IMR-90 (cell line): Measurements from ENCODE around the gene BRPF3. TPM values are rescaled to one million over a fixed set of nuclear protein-coding genes. Genes with fewer than 3 reads are reported as not detected.
A peak's percentile ranks its signal among the peaks of the same experiment; 100 is the strongest.

Experiments used
- ATAC-seq: fragments of 200-7000 bp; cut with Tn5 transposase; 2 replicates; pipeline ENCODE4 v1.9.1; 2020; ENCODE audit warnings: low read depth, mild to moderate bottlenecking, moderate library complexity
- BruUV-seq: library from RNA; stranded (reverse); fragments of 400-500 nt; replicated peaks from 2 replicates; lab custom pipeline; 2021; lab: Mats Ljungman, UMichigan
- CTCF ChIA-PET: fragments of 300-600 bp; formaldehyde crosslinking; extraction: SDS; loops from one replicate; lab custom pipeline; 2021; ENCODE audit warnings: antibody characterized with exemption; lab: Yijun Ruan, JAX
- POLR2A ChIA-PET: fragments of 300-600 bp; sonication (Branson Sonifier 250); formaldehyde crosslinking; loops from one replicate; lab custom pipeline; 2022; ENCODE audit warnings: antibody characterized with exemption; ENCODE audit not compliant: unreplicated experiment; lab: Charles Lee
- DNase-seq: peaks from one replicate; pipeline ENCODE4 v3.0.0; 2013
- H2AFZ ChIP-seq: replicated peaks from 2 replicates; pipeline ENCODE3; 2013; ENCODE audit warnings: low read length, mild to moderate bottlenecking; ENCODE audit not compliant: poor library complexity
- H2AK5ac ChIP-seq: 2 replicates; pipeline ENCODE4 v1.6.1; 2013; ENCODE audit warnings: low read depth, low read length, inconsistent platforms
- H2AK9ac ChIP-seq: replicated peaks from 2 replicates; pipeline ENCODE3; 2013; ENCODE audit warnings: mild to moderate bottlenecking, low read depth, low read length, moderate library complexity; ENCODE audit not compliant: poor library complexity
- H2BK120ac ChIP-seq: 2 replicates; pipeline ENCODE4 v1.6.1; 2013; ENCODE audit warnings: low read depth, low read length, inconsistent platforms
- H2BK15ac ChIP-seq: 3 replicates; pipeline ENCODE4 v1.6.1; 2013; ENCODE audit warnings: low read depth, low read length, inconsistent platforms
- H2BK20ac ChIP-seq: 2 replicates; pipeline ENCODE4 v1.6.1; 2013; ENCODE audit warnings: low read depth, mild to moderate bottlenecking, inconsistent platforms, low read length, moderate library complexity
- H2BK5ac ChIP-seq: 2 replicates; pipeline ENCODE4 v1.6.1; 2013; ENCODE audit warnings: mild to moderate bottlenecking, low read depth, low read length, inconsistent platforms; ENCODE audit not compliant: poor library complexity, severe bottlenecking
- H3K14ac ChIP-seq: replicated peaks from 2 replicates; pipeline ENCODE4 v1.6.1; 2013; ENCODE audit warnings: low read depth, low read length, inconsistent platforms
- H3K18ac ChIP-seq: 2 replicates; pipeline ENCODE4 v1.6.1; 2013; ENCODE audit warnings: low read depth, low read length, control low read depth
- H3K23ac ChIP-seq: 2 replicates; pipeline ENCODE4 v1.6.1; 2013; ENCODE audit warnings: low read depth, low read length, inconsistent platforms
- H3K27ac ChIP-seq: 2 replicates; pipeline ENCODE4 v1.5.1; 2013; ENCODE audit warnings: mild to moderate bottlenecking, control low read depth, low read length; ENCODE audit not compliant: insufficient read depth
- H3K27me3 ChIP-seq: 2 replicates; pipeline ENCODE4 v1.6.1; 2013; ENCODE audit warnings: low read length; ENCODE audit not compliant: control insufficient read depth, insufficient read depth
- H3K36me3 ChIP-seq: 2 replicates; pipeline ENCODE4 v1.6.1; 2013; ENCODE audit warnings: low read length, mixed read lengths; ENCODE audit not compliant: control insufficient read depth, insufficient read depth
- H3K4ac ChIP-seq: 2 replicates; pipeline ENCODE4 v1.6.1; 2013; ENCODE audit warnings: low read depth, low read length, inconsistent platforms
- H3K4me1 ChIP-seq: 2 replicates; pipeline ENCODE4 v1.6.1; 2013; ENCODE audit warnings: low read length, mixed read lengths; ENCODE audit not compliant: control insufficient read depth, insufficient read depth
- H3K4me2 ChIP-seq: 2 replicates; pipeline ENCODE4 v1.6.1; 2013; ENCODE audit warnings: low read depth, mild to moderate bottlenecking, control low read depth, low read length, moderate library complexity
- H3K4me3 ChIP-seq: 2 replicates; pipeline ENCODE4 v1.5.1; 2013; ENCODE audit warnings: low read depth, mild to moderate bottlenecking, control low read depth, low read length, moderate library complexity; ENCODE audit not compliant: insufficient read depth
- H3K56ac ChIP-seq: 2 replicates; pipeline ENCODE4 v1.6.1; 2013; ENCODE audit warnings: low read length, inconsistent platforms; ENCODE audit not compliant: insufficient read depth; ENCODE audit errors: extremely low read depth
- H3K79me1 ChIP-seq, 2 experiments: 2 replicates each; pipeline ENCODE4 v1.6.1; 2013; ENCODE audit warnings: low read length in 2 of 2, inconsistent platforms in 1 of 2, low read depth in 1 of 2
- H3K9ac ChIP-seq: 2 replicates; pipeline ENCODE4 v1.6.1; 2013; ENCODE audit warnings: low read depth, low read length, control low read depth
- H3K9me1 ChIP-seq: 2 replicates; pipeline ENCODE4 v1.6.1; 2013; ENCODE audit warnings: low read length, inconsistent platforms; ENCODE audit not compliant: insufficient read depth
- H3K9me3 ChIP-seq: 2 replicates; pipeline ENCODE4 v1.6.1; 2013; ENCODE audit warnings: low read length; ENCODE audit not compliant: control insufficient read depth, insufficient read depth
- H4K20me1 ChIP-seq: 2 replicates; pipeline ENCODE4 v1.6.1; 2013; ENCODE audit warnings: low read length, inconsistent platforms; ENCODE audit not compliant: insufficient read depth
- H4K5ac ChIP-seq: 2 replicates; pipeline ENCODE4 v1.6.1; 2013; ENCODE audit warnings: mild to moderate bottlenecking, low read depth, low read length, control low read depth
- H4K8ac ChIP-seq, 2 experiments: 2 replicates each; pipeline ENCODE4 v1.6.1; 2013; ENCODE audit warnings: low read depth in 2 of 2, low read length in 2 of 2, control low read depth in 1 of 2, inconsistent platforms in 1 of 2
- H4K91ac ChIP-seq: 2 replicates; pipeline ENCODE4 v1.6.1; 2013; ENCODE audit warnings: low read depth, low read length, inconsistent platforms; ENCODE audit not compliant: insufficient read depth
- CEBPB ChIP-seq: IDR thresholded peaks from 2 replicates; pipeline ENCODE4 v1.6.1; 2012; ENCODE audit warnings: low read depth, low read length, improper control_type of control experiment
- RAD21 ChIP-seq: IDR thresholded peaks from 2 replicates; pipeline ENCODE4 v1.6.1; 2012; ENCODE audit warnings: low read length, improper control_type of control experiment
- RCOR1 ChIP-seq: IDR thresholded peaks from 2 replicates; pipeline ENCODE4 v1.6.1; 2012; ENCODE audit warnings: mild to moderate bottlenecking, low read length, improper control_type of control experiment; ENCODE audit not compliant: insufficient replicate concordance
- WGBS, 2 experiments: methylation state at CpG; one replicate each; pipeline versions ENCODE4 v1.1.5 to v1.1.7; 2013; ENCODE audit warnings: missing lambda C conversion rate in 2 of 2; ENCODE audit not compliant: insufficient read length in 1 of 2; ENCODE audit errors: extremely low coverage in 2 of 2; 5-methylcytosine and 5-hydroxymethylcytosine counted together
- dilution Hi-C: fragments of 300-500 bp; cut with HindIII; formaldehyde crosslinking; loops from one replicate; pipeline ENCODE4 v1.14.3; 2018; ENCODE audit warnings: low sequenced_read_pairs; ENCODE audit not compliant: unreplicated experiment
- in situ Hi-C: fragments of 300-500 bp; cut with MboI; formaldehyde crosslinking; loops from 3 replicates; pipeline ENCODE4 v1.14.3; 2019; ENCODE audit warnings: low sequenced_read_pairs, inconsistent platforms, mixed read lengths
- intact Hi-C: fragments of 100-400 bp; cut with micrococcal nuclease; formaldehyde crosslinking; loops from 2 replicates; pipeline ENCODE4 v1.10.0; 2022
- polyA plus RNA-seq, 3 experiments: library from polyadenylated mRNA; depleted of rRNA; stranded (reverse); fragments of >200 nt; gene quantifications; 2 replicates each; pipeline ENCODE4 v1.2.3, GENCODE V29; 2012; ENCODE audit warnings: low replicate concordance in 1 of 3
- total RNA-seq: library from RNA; depleted of rRNA; stranded (reverse); fragments of >200 nt; gene quantifications from 2 replicates; pipeline ENCODE4 v1.2.3, GENCODE V29; 2012

BRPF3 gene
- total and polyA plus RNA-seq, 2 of the 4 experiments (the other 2 are of a cell fraction): 10.2 to 17.2 TPM

- H3K23ac ChIP-seq: no peak overlapping the region
- H3K56ac ChIP-seq: no peak overlapping the region
- H3K14ac ChIP-seq: 0 out of 2 replicates have a peak overlapping the region, but pooled peaks have one; percentile 34
- H3K4me3 ChIP-seq: no peak overlapping the region
- H3K9me1 ChIP-seq: peaks cover 16% of the 10 kb centered on the region
- POLR2A ChIA-PET: no interaction called here
- H2BK5ac ChIP-seq: no peak overlapping the region
- WGBS, 2 experiments: 83% methylated on average over 10 of the region's 22 CpGs; no CpG with 5 or more reads in 1 of the 2 experiments
- H2BK15ac ChIP-seq: no peak overlapping the region
- BruUV-seq: no TSS peak
- no peak overlapping the region for H3K9ac ChIP-seq
- H3K36me3 ChIP-seq: no peaks in the 10 kb centered on the region
- H2AK5ac ChIP-seq: peak overlapping the region; percentile 62; the same call in 1 of the 2 replicates
- TF ChIP-seq CEBPB: peak; percentile 56; the same call in 1 of the 2 replicates
- TF ChIP-seq RAD21: no peak
- no peak for TF ChIP-seq RCOR1
- no peak overlapping the region for H3K18ac ChIP-seq
- DNase-seq: peak; percentile 31
- H3K27me3 ChIP-seq: no peaks in the 10 kb centered on the region
- peaks cover 14% of the 10 kb centered on the region for H3K4me1 ChIP-seq
- no peak overlapping the region for H2AFZ ChIP-seq
- ATAC-seq: no peak
- H3K4ac ChIP-seq: no peak overlapping the region
- no peaks in the 10 kb centered on the region for H3K79me1 ChIP-seq
- H4K5ac ChIP-seq: no peak overlapping the region
- H2BK120ac ChIP-seq: peak overlapping the region; percentile 66; the same call in 1 of the 2 replicates
- dilution Hi-C loops: no loop called here
- no peaks in the 10 kb centered on the region for H4K20me1 ChIP-seq
- H2AK9ac ChIP-seq: no peak overlapping the region
- CTCF ChIA-PET: no interaction called here
- no peak overlapping the region for H2BK20ac ChIP-seq
- no peak overlapping the region for H3K27ac ChIP-seq
- in situ Hi-C loops: no loop called here
- H4K8ac ChIP-seq: no peak overlapping the region
- H3K4me2 ChIP-seq: no peak overlapping the region
- intact Hi-C loops: no loop called here
- peak overlapping the region; percentile 18; the same call in 1 of the 2 replicates for H4K91ac ChIP-seq
- H3K9me3 ChIP-seq: no peaks in the 10 kb centered on the region
These were observed 50.1 kb downstream of the BRPF3 start for GRCh38 chr6:36246506-36247268.
